Tibial nerve (tissue), 4 donors: ENCODE data around the gene GPS1.

Experiments
- CTCF ChIP-seq, 5 experiments: fragments of 200-600 bp in 3 of 5; fragments of 450-650 bp in 2 of 5; sonication (generic) in 3 of 5; IDR thresholded peaks; one replicate each; pipeline ENCODE4 v1.5.1; 2016 to 2019; ENCODE audit warnings: antibody characterized with exemption in 5 of 5, mild to moderate bottlenecking in 3 of 5, moderate library complexity in 2 of 5
- EP300 ChIP-seq, 2 donors: sonication (generic); formaldehyde crosslinking; IDR thresholded peaks; one replicate each; pipeline ENCODE4 v1.6.1; 2017; ENCODE audit warnings: antibody characterized with exemption in 2 of 2, mild to moderate bottlenecking in 1 of 2
- POLR2A ChIP-seq, 2 donors: fragments of 450-650 bp; IDR thresholded peaks; one replicate each; pipeline ENCODE4 v1.6.1; 2017; ENCODE audit warnings: antibody characterized with exemption in 2 of 2, mild to moderate bottlenecking in 2 of 2, moderate library complexity in 2 of 2

- no peak for TF ChIP-seq CTCF (IDR thresholded peaks at IDR 0.05)
- TF ChIP-seq POLR2A (IDR thresholded peaks at IDR 0.05), result no peak
- no peak for TF ChIP-seq EP300 (IDR thresholded peaks at IDR 0.05)
These were observed 21.7 kb downstream of the GPS1 start for GRCh38 chr17:82073446-82073845.
